C4-2B (cell line): Measurements from ENCODE around the gene TET1.
A peak's percentile ranks its signal among the peaks of the same experiment; 100 is the strongest.
"Not testable (repeated sequence)": the region's sequence is repeated elsewhere in the genome, so short reads cannot be mapped to it uniquely, and the experiment has no call there.

Source experiments
- H3K27ac ChIP-seq: fragments of 450-650 bp; 2 replicates; pipeline ENCODE4 v1.5.1; 2017
- CTCF ChIP-seq: fragments of 450-650 bp; conservative IDR thresholded peaks from 2 replicates; pipeline ENCODE4 v1.5.1; 2017; ENCODE audit warnings: mild to moderate bottlenecking
- ZFX ChIP-seq: fragments of 450-650 bp; IDR thresholded peaks from 2 replicates; pipeline ENCODE4 v1.6.1; 2017

The TET1 gene

GRCh38 chr10:68721673-68722335 lies 161.7 kb downstream of the TET1 start:
- peak overlapping the region; percentile 98 for H3K27ac ChIP-seq
- TF ChIP-seq ZFX, result no peak; the same call in 1 of the 2 replicates
- TF ChIP-seq CTCF, result no peak

GRCh38 chr10:68725016-68725415 lies 164.9 kb downstream of the TET1 start:
- TF ChIP-seq CTCF (no peak), ZFX (no peak)
- H3K27ac ChIP-seq, result no peak overlapping the region

- TF ChIP-seq ZFX (no peak), CTCF (no peak)
- H3K27ac ChIP-seq, result no peak overlapping the region
Measured at GRCh38 chr10:68727146-68727545, 167.0 kb downstream of the TET1 start.

- no peak for TF ChIP-seq ZFX
- TF ChIP-seq CTCF, result no peak
- no peak overlapping the region for H3K27ac ChIP-seq
Measured at GRCh38 chr10:68732651-68733050, 172.5 kb downstream of the TET1 start.

- peak overlapping the region; percentile 13; the same call in 1 of the 2 replicates for H3K27ac ChIP-seq
- TF ChIP-seq CTCF (no peak), ZFX (no peak)
Measured at GRCh38 chr10:68734349-68734748, 174.2 kb downstream of the TET1 start.

GRCh38 chr10:68735119-68735518 lies 175.0 kb downstream of the TET1 start:
- TF ChIP-seq CTCF (no peak), ZFX (no peak)
- H3K27ac ChIP-seq, result no peak overlapping the region

GRCh38 chr10:68735739-68736138 lies 175.6 kb downstream of the TET1 start:
- H3K27ac ChIP-seq, result not testable (repeated sequence)

GRCh38 chr10:68740676-68741075 lies 180.5 kb downstream of the TET1 start:
- not testable (repeated sequence) for H3K27ac ChIP-seq
